Sigmoid colon (tissue), 7 donors: Measurements from ENCODE around the gene KIAA0232. TPM values are rescaled to one million over a fixed set of nuclear protein-coding genes. Genes with fewer than 3 reads are reported as not detected.

Experiments
- DNase-seq: peaks from one replicate; pipeline ENCODE4 v3.0.0-alpha.2; 2019
- H3K27ac ChIP-seq, 4 donors: fragments of 200-600 bp; sonication (generic); one replicate each; pipeline ENCODE4 v1.5.1; 2016 to 2019; ENCODE audit warnings: mild to moderate bottlenecking in 1 of 4
- H3K27me3 ChIP-seq, 3 donors: fragments of 200-600 bp; sonication (generic); one replicate each; pipeline ENCODE4 v1.5.1; 2019; ENCODE audit warnings: mild to moderate bottlenecking in 1 of 3
- H3K36me3 ChIP-seq, 4 donors: fragments of 200-600 bp; sonication (generic); one replicate each; pipeline ENCODE4 v1.5.1; 2016 to 2019
- H3K4me1 ChIP-seq, 4 donors: fragments of 200-600 bp; sonication (generic); one replicate each; pipeline ENCODE4 v1.5.1; 2017 to 2019
- H3K4me3 ChIP-seq, 4 donors: fragments of 200-600 bp; sonication (generic); one replicate each; pipeline ENCODE4 v1.5.1; 2017 to 2019; ENCODE audit warnings: mild to moderate bottlenecking in 2 of 4, moderate library complexity in 1 of 4
- H3K9me3 ChIP-seq, 4 donors: fragments of 200-600 bp in 3 of 4; sonication (generic) in 3 of 4; one replicate each; pipeline versions ENCODE4 v1.5.1 to v1.6.1; 2013 to 2019
- EP300 ChIP-seq, 4 donors: sonication (generic); formaldehyde crosslinking; IDR thresholded peaks; one replicate each; pipeline ENCODE4 v1.6.1; 2017; ENCODE audit warnings: antibody characterized with exemption in 4 of 4
- POLR2A ChIP-seq, 2 donors: fragments of 450-650 bp; IDR thresholded peaks; one replicate each; pipeline ENCODE4 v1.6.1; 2016; ENCODE audit warnings: antibody characterized with exemption in 2 of 2, mild to moderate bottlenecking in 2 of 2, moderate library complexity in 2 of 2
- POLR2AphosphoS5 ChIP-seq, 4 donors: sonication (generic); formaldehyde crosslinking; IDR thresholded peaks; one replicate each; pipeline ENCODE4 v1.6.1; 2017; ENCODE audit warnings: antibody characterized with exemption in 4 of 4
- WGBS, 2 donors: extraction: QIAGEN DNeasy Blood & Tissue Kit; methylation state at CpG; one replicate each; pipeline ENCODE4 v1.1.7; 2013; 5-methylcytosine and 5-hydroxymethylcytosine counted together
- intact Hi-C: fragments of 100-400 bp; cut with DNase I; formaldehyde crosslinking; loops from one replicate; pipeline ENCODE4 v1.15.1; 2023
- polyA plus RNA-seq, 3 donors: library from polyadenylated mRNA; stranded (reverse); fragments of 200-250 nt; gene quantifications; one replicate each; pipeline ENCODE4 v1.2.3, GENCODE V29; 2013
- total RNA-seq, 4 donors: library from RNA; depleted of rRNA; stranded (reverse); fragments of >200 nt; gene quantifications; one replicate each; pipeline ENCODE4 v1.1.0, GENCODE V29; 2016
- TF ChIP-seq, protein P1 (sequence below), 4 experiments: fragments of 450-650 bp in 3 of 4; fragments of 200-600 bp in 1 of 4; IDR thresholded peaks; one replicate each; pipeline ENCODE4 v1.5.1; 2016 to 2019; ENCODE audit warnings: antibody characterized with exemption in 4 of 4, mild to moderate bottlenecking in 3 of 4, moderate library complexity in 2 of 4
- donor health status: healthy with polysubstance abuse.
- donor health status: Bipolar disorder and iron deficiency.
- donor health status: healthy.

Gene KIAA0232
- total and polyA plus RNA-seq, 7 donors = 7.8 to 67.9 (median 23.8) TPM

GRCh38 chr4:6767386-6767747 is 15.2 kb upstream of the KIAA0232 start:
- intact Hi-C loops = no loop called here
- no peak overlapping the region for H3K27ac ChIP-seq
- no peak overlapping the region for H3K4me3 ChIP-seq
- no peaks in the 10 kb centered on the region for H3K9me3 ChIP-seq
- WGBS, 2 donors = 19 to 61% methylated on average over 6 of the region's 6 CpGs
- peak; percentile 41 for DNase-seq
- no peaks in the 10 kb centered on the region for H3K36me3 ChIP-seq
- peaks cover 0 to 7% (median 0%) of the 10 kb centered on the region in 4 donors for H3K4me1 ChIP-seq
- TF ChIP-seq, protein P1, sequence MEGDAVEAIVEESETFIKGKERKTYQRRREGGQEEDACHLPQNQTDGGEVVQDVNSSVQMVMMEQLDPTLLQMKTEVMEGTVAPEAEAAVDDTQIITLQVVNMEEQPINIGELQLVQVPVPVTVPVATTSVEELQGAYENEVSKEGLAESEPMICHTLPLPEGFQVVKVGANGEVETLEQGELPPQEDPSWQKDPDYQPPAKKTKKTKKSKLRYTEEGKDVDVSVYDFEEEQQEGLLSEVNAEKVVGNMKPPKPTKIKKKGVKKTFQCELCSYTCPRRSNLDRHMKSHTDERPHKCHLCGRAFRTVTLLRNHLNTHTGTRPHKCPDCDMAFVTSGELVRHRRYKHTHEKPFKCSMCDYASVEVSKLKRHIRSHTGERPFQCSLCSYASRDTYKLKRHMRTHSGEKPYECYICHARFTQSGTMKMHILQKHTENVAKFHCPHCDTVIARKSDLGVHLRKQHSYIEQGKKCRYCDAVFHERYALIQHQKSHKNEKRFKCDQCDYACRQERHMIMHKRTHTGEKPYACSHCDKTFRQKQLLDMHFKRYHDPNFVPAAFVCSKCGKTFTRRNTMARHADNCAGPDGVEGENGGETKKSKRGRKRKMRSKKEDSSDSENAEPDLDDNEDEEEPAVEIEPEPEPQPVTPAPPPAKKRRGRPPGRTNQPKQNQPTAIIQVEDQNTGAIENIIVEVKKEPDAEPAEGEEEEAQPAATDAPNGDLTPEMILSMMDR (IDR thresholded peaks at IDR 0.05) = no peak
- TF ChIP-seq POLR2AphosphoS5 (IDR thresholded peaks at IDR 0.05) = no peak
- TF ChIP-seq POLR2A (IDR thresholded peaks at IDR 0.05) = no peak
- TF ChIP-seq EP300 (IDR thresholded peaks at IDR 0.05) = no peak
- H3K27me3 ChIP-seq = no peaks in the 10 kb centered on the region

GRCh38 chr4:6767748-6768538 is 14.6 kb upstream of the KIAA0232 start:
- Histone ChIP-seq H3K36me3 (no peaks in the 10 kb centered on the region), H3K9me3 (no peaks in the 10 kb centered on the region), H3K27me3 (no peaks in the 10 kb centered on the region), H3K4me1 (peaks cover 0 to 7% (median 0%) of the 10 kb centered on the region in 4 donors), H3K27ac (peak overlapping the region in 2 of 4 donors; percentile 12 to 14), H3K4me3 (no peak overlapping the region)
- DNase-seq = peak; percentile 53
- intact Hi-C loops = no loop called here
- TF ChIP-seq EP300 (IDR thresholded peaks at IDR 0.05) (no peak), POLR2A (IDR thresholded peaks at IDR 0.05) (no peak), POLR2AphosphoS5 (IDR thresholded peaks at IDR 0.05) (no peak)
- TF ChIP-seq, protein P1 (IDR thresholded peaks at IDR 0.05) = no peak
- 14 to 57% methylated on average over 22 of the region's 22 CpGs for WGBS, 2 donors

- no peak for DNase-seq
- Histone ChIP-seq H3K9me3 (no peaks in the 10 kb centered on the region), H3K4me3 (no peak overlapping the region), H3K27ac (peak overlapping the region in 1 of 4 donors; percentile 14), H3K27me3 (no peaks in the 10 kb centered on the region), H3K4me1 (peaks cover 0 to 7% (median 0%) of the 10 kb centered on the region in 4 donors), H3K36me3 (no peaks in the 10 kb centered on the region)
- TF ChIP-seq, protein P1 (IDR thresholded peaks at IDR 0.05) = no peak
- TF ChIP-seq EP300 (IDR thresholded peaks at IDR 0.05) (no peak), POLR2A (IDR thresholded peaks at IDR 0.05) (no peak), POLR2AphosphoS5 (IDR thresholded peaks at IDR 0.05) (no peak)
- 25 to 38% methylated on average over 4 of the region's 4 CpGs for WGBS, 2 donors
- intact Hi-C loops = no loop called here
These were observed 14.0 kb upstream of the KIAA0232 start for GRCh38 chr4:6768539-6768905.

DNA sequence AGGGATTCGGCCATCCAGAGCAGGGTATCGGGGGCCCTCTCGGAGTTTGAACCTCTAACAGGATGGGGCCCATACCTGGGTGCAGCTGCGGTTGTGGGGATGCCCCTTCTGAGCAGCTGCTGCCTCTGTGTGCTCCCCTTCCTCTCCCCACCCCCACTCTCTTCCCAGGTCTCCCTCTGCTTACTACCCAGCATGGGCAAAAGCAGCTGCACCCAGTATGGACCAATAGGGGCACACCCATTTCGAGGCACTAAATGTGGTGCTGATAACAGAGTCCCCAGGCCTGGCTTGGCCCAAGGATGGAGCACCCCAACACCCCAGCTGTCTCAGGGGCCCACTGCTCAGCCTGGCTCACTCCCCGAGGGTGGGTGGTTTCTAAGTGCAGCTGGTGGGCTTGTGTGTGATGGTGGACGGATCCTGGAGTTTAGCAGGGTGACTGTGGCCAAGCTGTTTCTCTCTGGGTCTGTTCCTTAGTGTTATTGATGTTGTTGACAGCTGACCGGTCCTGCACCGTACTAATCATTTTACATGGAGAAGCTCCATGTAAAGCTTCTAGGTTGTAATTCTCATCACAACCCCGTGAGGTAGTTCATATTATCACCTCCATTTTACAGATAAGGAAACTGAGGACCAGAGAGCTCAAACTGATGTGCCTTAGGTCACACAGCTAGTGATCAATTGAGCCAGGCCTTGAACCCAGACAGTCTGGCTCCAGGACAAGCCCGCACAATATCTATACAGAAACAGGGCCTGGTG is 13.1 kb upstream of the KIAA0232 start:
- 39 to 68% methylated on average over 11 of the region's 11 CpGs for WGBS, 2 donors
- peak; percentile 53 for DNase-seq
- Histone ChIP-seq H3K27me3 (no peaks in the 10 kb centered on the region), H3K4me1 (peaks cover 0 to 7% (median 0%) of the 10 kb centered on the region in 4 donors), H3K9me3 (no peaks in the 10 kb centered on the region), H3K36me3 (no peaks in the 10 kb centered on the region), H3K27ac (no peak overlapping the region), H3K4me3 (no peak overlapping the region)
- TF ChIP-seq, protein P1 (IDR thresholded peaks at IDR 0.05) = no peak
- no peak for TF ChIP-seq POLR2AphosphoS5 (IDR thresholded peaks at IDR 0.05)
- no peak for TF ChIP-seq EP300 (IDR thresholded peaks at IDR 0.05)
- TF ChIP-seq POLR2A (IDR thresholded peaks at IDR 0.05) = no peak
- intact Hi-C loops = no loop called here
